GM06990 (cell line): ENCODE data around the gene PACS1.

Source experiments
- DNase-seq: peaks from one replicate; pipeline ENCODE4 v3.0.0-alpha.2; 2011; ENCODE audit not compliant: insufficient read length; ENCODE audit errors: extremely low read depth
- H3K27me3 ChIP-seq: replicated peaks from 2 replicates; pipeline ENCODE4 v1.6.0; 2011; ENCODE audit warnings: low read length; ENCODE audit not compliant: control insufficient read depth, insufficient read depth
- H3K36me3 ChIP-seq: 2 replicates; pipeline ENCODE4 v1.5.1; 2011; ENCODE audit warnings: low read length; ENCODE audit not compliant: control insufficient read depth, insufficient read depth
- H3K4me3 ChIP-seq: replicated peaks from 2 replicates; pipeline ENCODE4 v1.5.1; 2011; ENCODE audit warnings: low read depth, mild to moderate bottlenecking, control low read depth, low read length
- CTCF ChIP-seq: IDR thresholded peaks from 2 replicates; pipeline ENCODE4 v1.5.1; 2011; ENCODE audit warnings: low read length, control low read depth, mild to moderate bottlenecking, inconsistent platforms; ENCODE audit not compliant: insufficient read depth, poor library complexity, severe bottlenecking

The PACS1 gene

GRCh38 chr11:66290330-66290621 lies 220.2 kb downstream of the PACS1 start:
- Histone ChIP-seq H3K27me3 (peaks cover 1% of the 10 kb centered on the region), H3K4me3 (no peak overlapping the region; the same call in 1 of the 2 replicates), H3K36me3 (peaks cover 6% of the 10 kb centered on the region)
- no peak for TF ChIP-seq CTCF
- DNase-seq: no peak

GRCh38 chr11:66291303-66291705 lies 221.2 kb downstream of the PACS1 start:
- H3K4me3 ChIP-seq: no peak overlapping the region
- H3K36me3 ChIP-seq: no peaks in the 10 kb centered on the region; the same call in 1 of the 2 replicates
- peaks cover 1% of the 10 kb centered on the region for H3K27me3 ChIP-seq
- no peak for DNase-seq
- TF ChIP-seq CTCF: no peak

- no peak within 1 kb of the TSS; the same call in 1 of the 2 replicates for H3K4me3 ChIP-seq
- peaks cover 1% of the 10 kb centered on the region for H3K27me3 ChIP-seq
- DNase-seq: no peak
- TF ChIP-seq CTCF: no peak
- H3K36me3 ChIP-seq: no peaks in the 10 kb centered on the region; the same call in 1 of the 2 replicates
These were observed 221.9 kb downstream of the PACS1 start, which contains the start of gene TMEM151A for GRCh38 chr11:66291706-66292542. Gene TMEM151A, plus strand, starts transcription at chr11:66291894. Its CDS starts 120 bp downstream, at chr11:66292014.

GRCh38 chr11:66292543-66293332 lies 222.7 kb downstream of the PACS1 start:
- no peak for DNase-seq
- Histone ChIP-seq H3K4me3 (no peak overlapping the region), H3K27me3 (peaks cover 1% of the 10 kb centered on the region), H3K36me3 (no peaks in the 10 kb centered on the region)
- no peak for TF ChIP-seq CTCF

- DNase-seq: no peak
- no peak overlapping the region for H3K4me3 ChIP-seq
- no peaks in the 10 kb centered on the region for H3K36me3 ChIP-seq
- no peak for TF ChIP-seq CTCF
- peaks cover 1% of the 10 kb centered on the region for H3K27me3 ChIP-seq
These were observed 223.3 kb downstream of the PACS1 start for GRCh38 chr11:66293352-66293751.
